H9 (cell line): Measurements from ENCODE around the gene DOCK1. TPM values are rescaled to one million over a fixed set of nuclear protein-coding genes. Genes with fewer than 3 reads are reported as not detected.

ENCODE experiments used
- DNase-seq: peaks from one replicate; pipeline ENCODE4 v3.0.0-alpha.2; 2017
- H2AFZ ChIP-seq: one replicate; pipeline ENCODE4 v1.6.1; 2013; ENCODE audit warnings: mild to moderate bottlenecking, low read length, control low read depth, moderate library complexity
- H2AK5ac ChIP-seq: 2 replicates; pipeline ENCODE4 v1.6.1; 2013; ENCODE audit warnings: low read length, control low read depth, mixed read lengths; ENCODE audit not compliant: insufficient read length
- H2BK120ac ChIP-seq: one replicate; pipeline ENCODE4 v1.6.1; 2013; ENCODE audit warnings: low read depth, mild to moderate bottlenecking, low read length, control low read depth, inconsistent platforms; ENCODE audit not compliant: poor library complexity, severe bottlenecking
- H2BK12ac ChIP-seq: 2 replicates; pipeline ENCODE4 v1.6.1; 2013; ENCODE audit warnings: low read length, control low read depth, mixed read lengths, low read depth; ENCODE audit not compliant: insufficient read length
- H2BK15ac ChIP-seq: 2 replicates; pipeline ENCODE4 v1.6.1; 2013; ENCODE audit warnings: low read depth, low read length, control low read depth
- H2BK20ac ChIP-seq: one replicate; pipeline ENCODE4 v1.6.1; 2013; ENCODE audit warnings: low read depth, mild to moderate bottlenecking, low read length, control low read depth, inconsistent platforms; ENCODE audit not compliant: poor library complexity, severe bottlenecking
- H2BK5ac ChIP-seq: 2 replicates; pipeline ENCODE4 v1.6.1; 2013; ENCODE audit warnings: low read length, control low read depth, mixed read lengths; ENCODE audit not compliant: insufficient read length
- H3K14ac ChIP-seq: 2 replicates; pipeline ENCODE4 v1.6.1; 2013; ENCODE audit warnings: low read length, control low read depth; ENCODE audit not compliant: insufficient read depth
- H3K18ac ChIP-seq: 2 replicates; pipeline ENCODE4 v1.6.1; 2013; ENCODE audit warnings: low read depth, mild to moderate bottlenecking, mixed read lengths, low read length, control low read depth; ENCODE audit not compliant: insufficient read length
- H3K23ac ChIP-seq: 2 replicates; pipeline ENCODE4 v1.6.1; 2013; ENCODE audit warnings: low read length, control low read depth, mixed read lengths, low read depth; ENCODE audit not compliant: insufficient read length
- H3K23me2 ChIP-seq: 2 replicates; pipeline ENCODE4 v1.6.1; 2013; ENCODE audit warnings: low read depth, mild to moderate bottlenecking, mixed read lengths, low read length, control low read depth; ENCODE audit not compliant: insufficient read length, poor library complexity, severe bottlenecking
- H3K27ac ChIP-seq: 2 replicates; pipeline ENCODE4 v1.5.1; 2013; ENCODE audit warnings: low read length, control low read depth, mixed read lengths, low read depth; ENCODE audit not compliant: insufficient read length
- H3K27me3 ChIP-seq: 2 replicates; pipeline ENCODE4 v1.6.1; 2013; ENCODE audit warnings: low read length, control low read depth, inconsistent platforms; ENCODE audit not compliant: insufficient read depth
- H3K4ac ChIP-seq: 2 replicates; pipeline ENCODE4 v1.6.1; 2013; ENCODE audit warnings: low read depth, mild to moderate bottlenecking, control low read depth, inconsistent platforms, low read length, moderate library complexity
- H3K4me1 ChIP-seq: 2 replicates; pipeline ENCODE4 v1.6.1; 2013; ENCODE audit warnings: low read length, control low read depth, inconsistent platforms; ENCODE audit not compliant: insufficient read depth
- H3K4me2 ChIP-seq: 2 replicates; pipeline ENCODE4 v1.6.1; 2013; ENCODE audit warnings: low read length, control low read depth, mixed read lengths; ENCODE audit not compliant: insufficient read length, insufficient read depth
- H3K56ac ChIP-seq: 2 replicates; pipeline ENCODE4 v1.6.1; 2013; ENCODE audit warnings: low read depth, mild to moderate bottlenecking, mixed read lengths, low read length, control low read depth; ENCODE audit not compliant: insufficient read length
- H3K79me1 ChIP-seq: 2 replicates; pipeline ENCODE4 v1.6.1; 2013; ENCODE audit warnings: low read depth, mild to moderate bottlenecking, moderate library complexity, low read length, control low read depth, inconsistent platforms; ENCODE audit not compliant: insufficient read depth, poor library complexity, severe bottlenecking
- H3K79me2 ChIP-seq: 2 replicates; pipeline ENCODE4 v1.6.1; 2013; ENCODE audit warnings: low read length, control low read depth, inconsistent platforms; ENCODE audit not compliant: insufficient read depth
- H3K9ac ChIP-seq: 2 replicates; pipeline ENCODE4 v1.6.1; 2013; ENCODE audit warnings: low read length, control low read depth, mixed read lengths; ENCODE audit not compliant: insufficient read length; ENCODE audit errors: extremely low read depth
- H3K9me3 ChIP-seq: one replicate; pipeline ENCODE4 v1.6.1; 2013; ENCODE audit warnings: low read depth, low read length, inconsistent platforms; ENCODE audit not compliant: control insufficient read depth
- H3T11ph ChIP-seq: one replicate; pipeline ENCODE4 v1.6.1; 2013; ENCODE audit warnings: mild to moderate bottlenecking, low read length, control low read depth, inconsistent platforms
- H4K20me1 ChIP-seq: one replicate; pipeline ENCODE4 v1.6.1; 2013; ENCODE audit not compliant: control insufficient read depth, insufficient read length, insufficient read depth
- H4K5ac ChIP-seq: 2 replicates; pipeline ENCODE4 v1.6.1; 2013; ENCODE audit warnings: low read depth, mild to moderate bottlenecking, mixed read lengths, low read length, control low read depth; ENCODE audit not compliant: insufficient read length
- H4K8ac ChIP-seq: replicated peaks from 2 replicates; pipeline ENCODE4 v1.6.1; 2013; ENCODE audit warnings: low read length, control low read depth, mixed read lengths, low read depth; ENCODE audit not compliant: insufficient read length
- H4K91ac ChIP-seq: 2 replicates; pipeline ENCODE4 v1.6.1; 2013; ENCODE audit warnings: low read depth, mild to moderate bottlenecking, moderate library complexity, mixed read lengths, low read length, control low read depth; ENCODE audit not compliant: insufficient read length
- H3K27ac Mint-ChIP-seq, 3 experiments: 2 replicates in 2 of 3; 3 replicates in 1 of 3; pipeline ENCODE4 v1.8.0; 2020 to 2021; ENCODE audit warnings: mixed read lengths in 3 of 3, mild to moderate bottlenecking in 1 of 3, moderate library complexity in 1 of 3
- H3K27me3 Mint-ChIP-seq: 2 replicates; pipeline ENCODE4 v1.8.0; 2021; ENCODE audit warnings: low read depth, mild to moderate bottlenecking, moderate library complexity, mixed read lengths
- H3K36me3 Mint-ChIP-seq, 3 experiments: 2 replicates in 2 of 3; 3 replicates in 1 of 3; pipeline ENCODE4 v1.8.0; 2020 to 2021; ENCODE audit warnings: low read depth in 3 of 3, mixed read lengths in 3 of 3; ENCODE audit not compliant: insufficient read depth in 1 of 3
- H3K4me1 Mint-ChIP-seq, 2 experiments: 2 replicates each; pipeline ENCODE4 v1.8.0; 2020; ENCODE audit warnings: mixed read lengths in 2 of 2
- H3K4me3 Mint-ChIP-seq, 2 experiments: 2 replicates in 1 of 2; 3 replicates in 1 of 2; pipeline ENCODE4 v1.8.0; 2020 to 2021; ENCODE audit warnings: mild to moderate bottlenecking in 2 of 2, mixed read lengths in 2 of 2, moderate library complexity in 1 of 2
- H3K9me3 Mint-ChIP-seq, 2 experiments: 2 replicates in 1 of 2; 3 replicates in 1 of 2; pipeline ENCODE4 v1.8.0; 2020; ENCODE audit warnings: mild to moderate bottlenecking in 2 of 2, mixed read lengths in 2 of 2, moderate library complexity in 1 of 2
- CTCF ChIP-seq: fragments of 200-600 bp; sonication (generic); conservative IDR thresholded peaks from 3 replicates; pipeline ENCODE4 v1.8.0; 2021; ENCODE audit warnings: antibody characterized with exemption, mild to moderate bottlenecking
- WGBS: extraction: QIAGEN DNeasy Blood & Tissue Kit; methylation state at CpG from one replicate; pipeline ENCODE4 v1.1.7; 2013; ENCODE audit warnings: missing lambda C conversion rate, low lambda C conversion rate, mixed read lengths; ENCODE audit not compliant: insufficient read length; ENCODE audit errors: extremely low coverage; 5-methylcytosine and 5-hydroxymethylcytosine counted together
- total RNA-seq: library from RNA; stranded (reverse); gene quantifications from 2 replicates; pipeline ENCODE4 v1.2.1, GENCODE V29; 2021

DOCK1 gene
- total RNA-seq, 1 experiment from 2014 or later: 57.0 TPM

GRCh38 chr10:127195571-127196281 lies 290.5 kb downstream of the DOCK1 start:
- peaks cover 3% of the 10 kb centered on the region for H4K20me1 ChIP-seq
- H3K27me3 ChIP-seq: peaks cover 3% of the 10 kb centered on the region; the same call in 1 of the 2 replicates
- H3K9me3 Mint-ChIP-seq: no peaks in the 10 kb centered on the region

More at GRCh38 chr10:127195571-127196281, 290.5 kb downstream of the DOCK1 start:
- Histone ChIP-seq H4K8ac (no peak overlapping the region), H3K9ac (no peak overlapping the region), H4K91ac (no peak overlapping the region), H2AK5ac (no peak overlapping the region), H3K79me1 (no peaks in the 10 kb centered on the region), H2BK12ac (no peak overlapping the region), H3K18ac (no peak overlapping the region), H3K4me1 (peaks cover 2% of the 10 kb centered on the region; the same call in 1 of the 2 replicates), H2BK15ac (no peak overlapping the region), H3K56ac (no peak overlapping the region), H3K4ac (no peak overlapping the region), H4K5ac (no peak overlapping the region), H3K9me3 (no peaks in the 10 kb centered on the region), H2BK120ac (no peak overlapping the region), H2BK20ac (no peak overlapping the region), H2BK5ac (no peak overlapping the region), H3K79me2 (no peaks in the 10 kb centered on the region), H3K4me2 (peak overlapping the region; percentile 55), H2AFZ (no peak overlapping the region), H3T11ph (no peak overlapping the region), H3K23me2 (peaks cover 18% of the 10 kb centered on the region), H3K23ac (no peak overlapping the region), H3K27ac (no peak overlapping the region), H3K14ac (no peak overlapping the region)
- Mint-ChIP-seq H3K27ac (no peak overlapping the region; a peak in 1 of 7 replicates), H3K4me1 (peaks cover 13% of the 10 kb centered on the region in 2 experiments), H3K27me3 (peaks cover 40% of the 10 kb centered on the region), H3K36me3 (no peaks in the 10 kb centered on the region), H3K4me3 (peak overlapping the region; percentile 58 to 77)
- WGBS: no CpG with 5 or more reads among the region's 91 CpGs
- DNase-seq: peak; percentile 48
- no peak for TF ChIP-seq CTCF
